ENCODE measurements around the gene ARHGEF28.

ARHGEF28 gene

GRCh38 chr5:73892218-73892617, 266.2 kb downstream of the ARHGEF28 start:
- peak overlapping the region; percentile 28 for H3K27ac ChIP-seq
- no peak for DNase-seq (ENCODE audit: low read depth, low spot score)

- H3K27ac ChIP-seq = peak overlapping the region; percentile 28
These were observed 266.8 kb downstream of the ARHGEF28 start for GRCh38 chr5:73892806-73893205.

GRCh38 chr5:73893813-73894212, 267.8 kb downstream of the ARHGEF28 start:
- H3K27ac ChIP-seq = no peak overlapping the region
- DNase-seq (ENCODE audit: low read depth, low spot score) = no peak

More at GRCh38 chr5:73892806-73893205, 266.8 kb downstream of the ARHGEF28 start:
- no peak for DNase-seq (ENCODE audit: low read depth, low spot score)

GRCh38 chr5:73894860-73895259, 268.9 kb downstream of the ARHGEF28 start:
- H3K27ac ChIP-seq = no peak overlapping the region
- DNase-seq (ENCODE audit: low read depth, low spot score) = no peak

GRCh38 chr5:73895471-73895870, 269.5 kb downstream of the ARHGEF28 start:
- no peak overlapping the region for H3K27ac ChIP-seq
- no peak for DNase-seq (ENCODE audit: low read depth, low spot score)

- no peak overlapping the region for H3K27ac ChIP-seq
- DNase-seq (ENCODE audit: low read depth, low spot score) = no peak
These were observed 270.1 kb downstream of the ARHGEF28 start for GRCh38 chr5:73896097-73896496.

- H3K27ac ChIP-seq = no peak overlapping the region
- no peak for DNase-seq (ENCODE audit: low read depth, low spot score)
These were observed 270.7 kb downstream of the ARHGEF28 start for GRCh38 chr5:73896668-73897067.

GRCh38 chr5:73897893-73898292, 271.9 kb downstream of the ARHGEF28 start:
- DNase-seq (ENCODE audit: low read depth, low spot score) = no peak
- no peak overlapping the region for H3K27ac ChIP-seq

- no peak overlapping the region for H3K27ac ChIP-seq
- DNase-seq (ENCODE audit: low read depth, low spot score) = no peak
These were observed 273.1 kb downstream of the ARHGEF28 start for GRCh38 chr5:73899055-73899454.

GRCh38 chr5:73899916-73900315, 273.9 kb downstream of the ARHGEF28 start:
- peak overlapping the region; percentile 34 for H3K27ac ChIP-seq
- no peak for DNase-seq (ENCODE audit: low read depth, low spot score)

- peak overlapping the region; percentile 34 for H3K27ac ChIP-seq
- DNase-seq (ENCODE audit: low read depth, low spot score) = no peak
These were observed 274.6 kb downstream of the ARHGEF28 start for GRCh38 chr5:73900566-73900965.

GRCh38 chr5:73901043-73901442, 275.0 kb downstream of the ARHGEF28 start:
- H3K27ac ChIP-seq = peak overlapping the region; percentile 34
- no peak for DNase-seq (ENCODE audit: low read depth, low spot score)

- peak overlapping the region; percentile 34 for H3K27ac ChIP-seq
These were observed 275.5 kb downstream of the ARHGEF28 start for GRCh38 chr5:73901455-73901854.

GRCh38 chr5:73902327-73903051, 276.5 kb downstream of the ARHGEF28 start:
- H3K27ac ChIP-seq = peak overlapping the region; percentile 34
- DNase-seq (ENCODE audit: low read depth, low spot score) = no peak

More at GRCh38 chr5:73901455-73901854, 275.5 kb downstream of the ARHGEF28 start:
- no peak for DNase-seq (ENCODE audit: low read depth, low spot score)

- DNase-seq (ENCODE audit: low read depth, low spot score) = no peak
- no peak overlapping the region for H3K27ac ChIP-seq
These were observed 277.2 kb downstream of the ARHGEF28 start for GRCh38 chr5:73903169-73903568.

- H3K27ac ChIP-seq = no peak overlapping the region
- DNase-seq (ENCODE audit: low read depth, low spot score) = no peak
These were observed 280.3 kb downstream of the ARHGEF28 start for GRCh38 chr5:73906277-73906676.

- no peak overlapping the region for H3K27ac ChIP-seq
- DNase-seq (ENCODE audit: low read depth, low spot score) = no peak
These were observed 281.2 kb downstream of the ARHGEF28 start for GRCh38 chr5:73907164-73907563.

- H3K27ac ChIP-seq = no peak overlapping the region
- no peak for DNase-seq (ENCODE audit: low read depth, low spot score)
These were observed 282.4 kb downstream of the ARHGEF28 start for GRCh38 chr5:73908395-73908794.

- no peak overlapping the region for H3K27ac ChIP-seq
- DNase-seq (ENCODE audit: low read depth, low spot score) = no peak
These were observed 282.9 kb downstream of the ARHGEF28 start for GRCh38 chr5:73908846-73909245.

- DNase-seq (ENCODE audit: low read depth, low spot score) = no peak
- H3K27ac ChIP-seq = no peak overlapping the region
These were observed 283.5 kb downstream of the ARHGEF28 start for GRCh38 chr5:73909474-73909873.

- H3K27ac ChIP-seq = no peak overlapping the region
- DNase-seq (ENCODE audit: low read depth, low spot score) = no peak
These were observed 285.9 kb downstream of the ARHGEF28 start for GRCh38 chr5:73911761-73912393.

- DNase-seq (ENCODE audit: low read depth, low spot score) = no peak
- no peak overlapping the region for H3K27ac ChIP-seq
These were observed 286.9 kb downstream of the ARHGEF28 start for GRCh38 chr5:73912821-73913271.

Data from epithelial cell of prostate (primary cell).